ENCODE measurements around the gene CDH13.

- TF ChIP-seq, protein P1, sequence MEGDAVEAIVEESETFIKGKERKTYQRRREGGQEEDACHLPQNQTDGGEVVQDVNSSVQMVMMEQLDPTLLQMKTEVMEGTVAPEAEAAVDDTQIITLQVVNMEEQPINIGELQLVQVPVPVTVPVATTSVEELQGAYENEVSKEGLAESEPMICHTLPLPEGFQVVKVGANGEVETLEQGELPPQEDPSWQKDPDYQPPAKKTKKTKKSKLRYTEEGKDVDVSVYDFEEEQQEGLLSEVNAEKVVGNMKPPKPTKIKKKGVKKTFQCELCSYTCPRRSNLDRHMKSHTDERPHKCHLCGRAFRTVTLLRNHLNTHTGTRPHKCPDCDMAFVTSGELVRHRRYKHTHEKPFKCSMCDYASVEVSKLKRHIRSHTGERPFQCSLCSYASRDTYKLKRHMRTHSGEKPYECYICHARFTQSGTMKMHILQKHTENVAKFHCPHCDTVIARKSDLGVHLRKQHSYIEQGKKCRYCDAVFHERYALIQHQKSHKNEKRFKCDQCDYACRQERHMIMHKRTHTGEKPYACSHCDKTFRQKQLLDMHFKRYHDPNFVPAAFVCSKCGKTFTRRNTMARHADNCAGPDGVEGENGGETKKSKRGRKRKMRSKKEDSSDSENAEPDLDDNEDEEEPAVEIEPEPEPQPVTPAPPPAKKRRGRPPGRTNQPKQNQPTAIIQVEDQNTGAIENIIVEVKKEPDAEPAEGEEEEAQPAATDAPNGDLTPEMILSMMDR (IDR thresholded peaks at IDR 0.05; ENCODE audit: low read depth, low read length, poor library complexity, severe bottlenecking), result no peak
- no peak for TF ChIP-seq EZH2phosphoT487 (IDR thresholded peaks at IDR 0.05; ENCODE audit: borderline replicate concordance, low read length)
These were observed 793.5 kb downstream of the CDH13 start for GRCh38 chr16:83420206-83420760.

Data from DOHH2 (cell line).